Breast epithelium (tissue), 3 donors: ENCODE data around the gene CD84.
"Not testable (repeated sequence)": the region's sequence is repeated elsewhere in the genome, so short reads cannot be mapped to it uniquely, and the experiment has no call there.

Experiments used
- CTCF ChIP-seq, 3 donors: fragments of 450-650 bp; IDR thresholded peaks; one replicate each; pipeline ENCODE4 v1.5.1; 2016 to 2017; ENCODE audit warnings: antibody characterized with exemption in 3 of 3, mild to moderate bottlenecking in 3 of 3, moderate library complexity in 3 of 3
- POLR2AphosphoS5 ChIP-seq, 3 donors: sonication (generic); formaldehyde crosslinking; IDR thresholded peaks; one replicate each; pipeline ENCODE4 v1.6.1; 2017; ENCODE audit warnings: antibody characterized with exemption in 3 of 3

- not testable (repeated sequence) for TF ChIP-seq CTCF, POLR2AphosphoS5 (IDR thresholded peaks at IDR 0.05)
These were observed 19.9 kb downstream of the CD84 start for GRCh38 chr1:160559437-160559836.
